ENCODE results near the gene DIPK1A.

The DIPK1A gene

GRCh38 chr1:92844439-92844838 is 116.8 kb downstream of the DIPK1A start:
- Histone ChIP-seq H3K27me3 (ENCODE audit: insufficient read depth, insufficient read length) (no peaks in the 10 kb centered on the region), H3K9me3 (ENCODE audit: insufficient read depth, low read length) (no peaks in the 10 kb centered on the region), H3K9ac (ENCODE audit: insufficient read length, low read depth) (no peak overlapping the region), H3K4me1 (ENCODE audit: insufficient read depth, insufficient read length) (no peaks in the 10 kb centered on the region), H3K4me3 (ENCODE audit: insufficient read length, low read depth) (no peak overlapping the region), H3K36me3 (ENCODE audit: insufficient read depth, insufficient read length, low read length) (peaks cover 52% of the 10 kb centered on the region)
- no peak for DNase-seq (ENCODE audit: low read depth, low spot score)
- no peak for TF ChIP-seq SUZ12 (IDR thresholded peaks at IDR 0.05; ENCODE audit: extremely low read depth, insufficient read depth, insufficient read length)
- no peak for TF ChIP-seq ZNF274 (IDR thresholded peaks at IDR 0.05; ENCODE audit: low read depth, low read length)
- no peak for TF ChIP-seq YY1 (IDR thresholded peaks at IDR 0.05; ENCODE audit: insufficient read depth, insufficient read length)

GRCh38 chr1:92843429-92844352 is 117.6 kb downstream of the DIPK1A start:
- Histone ChIP-seq H3K36me3 (ENCODE audit: insufficient read depth, insufficient read length, low read length) (peaks cover 59% of the 10 kb centered on the region), H3K9me3 (ENCODE audit: insufficient read depth, low read length) (no peaks in the 10 kb centered on the region), H3K27me3 (ENCODE audit: insufficient read depth, insufficient read length) (no peaks in the 10 kb centered on the region), H3K9ac (ENCODE audit: insufficient read length, low read depth) (no peak overlapping the region), H3K4me1 (ENCODE audit: insufficient read depth, insufficient read length) (no peaks in the 10 kb centered on the region), H3K4me3 (ENCODE audit: insufficient read length, low read depth) (no peak overlapping the region)
- no peak for DNase-seq (ENCODE audit: low read depth, low spot score)
- TF ChIP-seq YY1 (IDR thresholded peaks at IDR 0.05; ENCODE audit: insufficient read depth, insufficient read length) (no peak), ZNF274 (IDR thresholded peaks at IDR 0.05; ENCODE audit: low read depth, low read length) (no peak), SUZ12 (IDR thresholded peaks at IDR 0.05; ENCODE audit: extremely low read depth, insufficient read depth, insufficient read length) (no peak)

- TF ChIP-seq SUZ12 (IDR thresholded peaks at IDR 0.05; ENCODE audit: extremely low read depth, insufficient read depth, insufficient read length) = no peak
- TF ChIP-seq YY1 (IDR thresholded peaks at IDR 0.05; ENCODE audit: insufficient read depth, insufficient read length) = no peak
- TF ChIP-seq ZNF274 (IDR thresholded peaks at IDR 0.05; ENCODE audit: low read depth, low read length) = no peak
- Histone ChIP-seq H3K4me3 (ENCODE audit: insufficient read length, low read depth) (no peak overlapping the region), H3K27me3 (ENCODE audit: insufficient read depth, insufficient read length) (no peaks in the 10 kb centered on the region), H3K36me3 (ENCODE audit: insufficient read depth, insufficient read length, low read length) (peaks cover 66% of the 10 kb centered on the region), H3K9ac (ENCODE audit: insufficient read length, low read depth) (no peak overlapping the region), H3K4me1 (ENCODE audit: insufficient read depth, insufficient read length) (no peaks in the 10 kb centered on the region), H3K9me3 (ENCODE audit: insufficient read depth, low read length) (no peaks in the 10 kb centered on the region)
- DNase-seq (ENCODE audit: low read depth, low spot score) = no peak
Measured at GRCh38 chr1:92843046-92843423, 118.2 kb downstream of the DIPK1A start.

GRCh38 chr1:92842082-92843045 is 118.9 kb downstream of the DIPK1A start:
- H3K4me3 ChIP-seq (ENCODE audit: insufficient read length, low read depth) = no peak overlapping the region
- no peak overlapping the region for H3K9ac ChIP-seq (ENCODE audit: insufficient read length, low read depth)
- no peaks in the 10 kb centered on the region for H3K27me3 ChIP-seq (ENCODE audit: insufficient read depth, insufficient read length)
- no peak for TF ChIP-seq SUZ12 (IDR thresholded peaks at IDR 0.05; ENCODE audit: extremely low read depth, insufficient read depth, insufficient read length)
- TF ChIP-seq ZNF274 (IDR thresholded peaks at IDR 0.05; ENCODE audit: low read depth, low read length) = no peak
- TF ChIP-seq YY1 (IDR thresholded peaks at IDR 0.05; ENCODE audit: insufficient read depth, insufficient read length) = no peak
- DNase-seq (ENCODE audit: low read depth, low spot score) = no peak
- no peaks in the 10 kb centered on the region for H3K4me1 ChIP-seq (ENCODE audit: insufficient read depth, insufficient read length)
- H3K9me3 ChIP-seq (ENCODE audit: insufficient read depth, low read length) = no peaks in the 10 kb centered on the region
- peaks cover 72% of the 10 kb centered on the region for H3K36me3 ChIP-seq (ENCODE audit: insufficient read depth, insufficient read length, low read length)

GRCh38 chr1:92840600-92840999 is 120.7 kb downstream of the DIPK1A start:
- H3K9me3 ChIP-seq (ENCODE audit: insufficient read depth, low read length) = no peaks in the 10 kb centered on the region

GRCh38 chr1:92839442-92839841 is 121.8 kb downstream of the DIPK1A start:
- Histone ChIP-seq H3K4me1 (ENCODE audit: insufficient read depth, insufficient read length) (no peaks in the 10 kb centered on the region), H3K36me3 (ENCODE audit: insufficient read depth, insufficient read length, low read length) (peaks cover 100% of the 10 kb centered on the region)

More at GRCh38 chr1:92840600-92840999, 120.7 kb downstream of the DIPK1A start:
- no peak for DNase-seq (ENCODE audit: low read depth, low spot score)
- no peaks in the 10 kb centered on the region for H3K27me3 ChIP-seq (ENCODE audit: insufficient read depth, insufficient read length)
- no peak overlapping the region for H3K9ac ChIP-seq (ENCODE audit: insufficient read length, low read depth)
- H3K36me3 ChIP-seq (ENCODE audit: insufficient read depth, insufficient read length, low read length) = peaks cover 90% of the 10 kb centered on the region
- H3K4me3 ChIP-seq (ENCODE audit: insufficient read length, low read depth) = no peak overlapping the region
- TF ChIP-seq YY1 (IDR thresholded peaks at IDR 0.05; ENCODE audit: insufficient read depth, insufficient read length) (no peak), SUZ12 (IDR thresholded peaks at IDR 0.05; ENCODE audit: extremely low read depth, insufficient read depth, insufficient read length) (no peak), ZNF274 (IDR thresholded peaks at IDR 0.05; ENCODE audit: low read depth, low read length) (no peak)
- H3K4me1 ChIP-seq (ENCODE audit: insufficient read depth, insufficient read length) = no peaks in the 10 kb centered on the region

More at GRCh38 chr1:92839442-92839841, 121.8 kb downstream of the DIPK1A start:
- no peaks in the 10 kb centered on the region for H3K27me3 ChIP-seq (ENCODE audit: insufficient read depth, insufficient read length)
- DNase-seq (ENCODE audit: low read depth, low spot score) = no peak
- H3K9me3 ChIP-seq (ENCODE audit: insufficient read depth, low read length) = no peaks in the 10 kb centered on the region
- TF ChIP-seq ZNF274 (IDR thresholded peaks at IDR 0.05; ENCODE audit: low read depth, low read length) (no peak), SUZ12 (IDR thresholded peaks at IDR 0.05; ENCODE audit: extremely low read depth, insufficient read depth, insufficient read length) (no peak), YY1 (IDR thresholded peaks at IDR 0.05; ENCODE audit: insufficient read depth, insufficient read length) (no peak)
- H3K4me3 ChIP-seq (ENCODE audit: insufficient read length, low read depth) = no peak overlapping the region
- H3K9ac ChIP-seq (ENCODE audit: insufficient read length, low read depth) = no peak overlapping the region
